ENCODE measurements around the gene KRT36. TPM values are rescaled to one million over a fixed set of nuclear protein-coding genes. Genes with fewer than 3 reads are reported as not detected.

KRT36 gene
- total RNA-seq, 1 donor from 2014 or later, result not detected

DNA sequence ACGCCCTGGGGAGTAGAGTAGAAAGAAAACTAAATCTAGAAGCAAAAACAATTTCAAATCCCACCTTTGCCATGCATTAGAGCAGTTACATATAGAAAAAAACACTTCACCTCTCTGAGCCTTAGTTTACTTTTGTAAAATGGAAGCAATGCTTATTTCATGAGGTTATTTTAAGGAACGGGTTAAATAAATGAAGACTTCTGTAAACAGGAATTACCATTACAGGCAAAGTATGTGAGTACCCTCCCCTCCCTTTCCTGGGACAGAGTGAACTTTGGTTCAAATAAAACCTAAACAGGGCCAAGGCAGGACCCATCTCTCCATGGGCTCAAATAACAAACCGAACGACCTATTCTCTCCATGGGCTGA is 33.5 kb upstream of the KRT36 start:
- no peak for ATAC-seq
- intact Hi-C loops (cut with DNase I), result no loop called here

DNA sequence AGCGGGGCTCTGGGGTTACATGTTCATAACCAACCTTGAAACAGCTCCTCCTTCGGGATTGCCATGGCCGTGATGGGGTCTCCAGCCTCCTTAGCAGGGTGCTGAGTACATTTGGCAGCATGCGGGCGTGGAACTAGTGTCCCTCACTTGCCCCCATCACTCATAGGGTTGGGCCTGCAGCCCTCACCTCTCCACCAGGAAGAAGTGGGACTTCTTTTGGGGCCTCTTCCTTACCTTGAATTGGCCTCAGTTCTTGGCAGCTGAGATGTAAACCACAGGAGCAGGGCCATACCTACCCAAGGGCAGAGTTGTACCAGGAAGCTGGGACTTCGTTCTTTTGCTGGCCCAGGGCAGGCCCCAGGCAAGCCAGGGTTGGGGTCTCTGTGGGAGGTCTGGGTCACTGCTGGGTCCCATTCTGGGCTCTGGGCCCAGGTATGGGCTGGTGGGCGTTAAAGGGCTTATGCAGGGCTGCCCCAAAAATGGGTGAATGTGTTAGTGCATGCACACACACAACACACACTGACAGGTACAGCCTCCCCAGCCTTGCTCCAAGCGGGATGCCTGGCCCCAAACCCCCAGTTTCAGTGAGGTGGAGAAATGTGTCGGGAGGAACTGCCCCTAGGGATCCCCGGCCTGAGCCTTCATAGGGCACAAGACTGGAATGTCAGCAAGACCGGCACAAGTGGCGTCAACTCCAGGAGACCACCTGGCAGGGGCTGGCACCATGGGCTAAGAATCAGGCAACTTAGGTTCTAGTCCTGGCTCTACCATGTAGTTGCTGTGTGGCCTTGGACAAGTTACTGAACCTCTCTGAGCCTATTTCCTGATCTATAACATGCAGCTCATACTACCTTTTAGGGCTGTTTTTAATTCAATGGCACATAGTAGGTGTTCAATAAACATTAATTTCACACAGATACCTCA is 32.9 kb upstream of the KRT36 start:
- no peak for ATAC-seq
- intact Hi-C loops (cut with DNase I), result no loop called here
- no peak for DNase-seq (ENCODE audit: missing footprints)

More for the DNA sequence above, 33.5 kb upstream of the KRT36 start:
- DNase-seq (ENCODE audit: missing footprints), result no peak

- intact Hi-C loops (cut with DNase I), result no loop called here
- DNase-seq (ENCODE audit: missing footprints) (no peak), ATAC-seq (no peak)
Measured at GRCh38 chr17:41521574-41522261, 32.0 kb upstream of the KRT36 start.

DNA sequence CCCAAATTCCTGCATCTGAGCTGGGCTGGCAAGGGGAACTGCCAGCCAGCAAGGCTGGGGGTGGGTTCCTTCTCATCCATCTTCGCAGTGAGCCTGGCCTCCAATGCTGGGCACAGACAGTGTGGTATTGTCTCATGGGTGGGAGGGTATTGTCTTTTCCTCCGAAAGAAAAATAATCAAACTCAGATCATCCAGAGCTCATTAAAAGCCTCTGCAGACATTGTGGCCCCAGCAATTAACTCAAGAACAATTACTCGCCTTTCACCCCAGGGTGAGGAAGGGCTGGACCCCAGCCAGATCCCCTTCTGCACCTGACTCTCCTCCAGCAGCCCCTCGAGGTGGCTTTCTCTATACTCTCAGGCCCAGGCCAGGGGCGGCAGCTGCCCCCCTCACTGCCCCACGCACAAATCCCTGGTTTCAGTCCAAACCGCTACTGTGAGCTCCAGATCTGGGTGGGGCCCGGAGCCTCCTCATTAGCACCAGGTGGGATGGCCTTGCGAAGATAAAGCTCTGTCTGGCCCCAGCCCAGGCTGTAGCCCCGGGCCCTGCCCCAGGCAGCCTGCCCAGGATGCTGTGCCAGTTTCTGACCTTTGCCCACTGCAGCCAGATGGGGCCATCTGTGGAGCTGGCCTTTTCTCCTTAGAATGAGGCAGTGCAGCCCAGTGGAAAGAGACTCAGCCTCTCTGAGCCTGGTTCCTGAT is 31.3 kb upstream of the KRT36 start:
- ATAC-seq (no peak), DNase-seq (ENCODE audit: missing footprints) (no peak)
- intact Hi-C loops (cut with DNase I), result no loop called here

DNA sequence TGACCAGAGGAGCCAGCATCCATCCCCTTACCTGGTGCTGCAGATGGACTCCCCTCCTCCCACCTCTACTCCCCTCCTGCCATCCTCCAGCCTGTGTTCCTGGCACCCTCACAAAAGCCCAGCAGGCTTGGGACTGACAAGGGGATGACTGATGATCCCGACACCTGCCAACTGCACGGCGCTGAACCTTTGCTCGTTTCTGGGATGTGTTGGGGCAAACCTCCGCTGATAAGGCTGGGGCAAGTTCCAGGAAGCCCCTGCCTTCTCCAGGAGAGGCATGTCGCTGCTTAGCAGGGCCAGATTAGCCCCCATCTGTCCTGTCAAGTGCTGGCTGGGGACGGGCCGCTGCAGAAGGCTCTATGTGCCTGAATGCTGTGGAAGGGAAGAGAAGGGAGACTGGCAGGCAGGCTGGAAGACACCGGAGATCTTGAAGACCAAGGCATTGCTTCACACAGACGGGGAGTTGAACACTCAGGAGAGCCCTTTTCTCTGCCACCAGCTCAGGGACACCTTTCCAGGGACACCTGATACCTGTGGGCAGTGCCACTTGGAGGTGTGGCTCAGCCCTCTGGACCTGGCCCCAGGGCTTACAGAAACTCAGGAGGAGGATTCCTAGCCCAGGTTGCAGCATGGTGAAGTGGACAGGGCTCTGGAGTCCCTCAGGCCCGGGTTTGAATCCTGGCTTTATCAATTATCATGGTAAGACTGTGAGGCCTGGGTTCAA is 30.0 kb upstream of the KRT36 start:
- DNase-seq (ENCODE audit: missing footprints), result no peak

GRCh38 chr17:41518789-41519449 is 29.2 kb upstream of the KRT36 start, which contains the start of gene KRT15:
Gene KRT15 (minus strand): TSS chr17:41518890. CDS start chr17:41518827, 63 bp downstream.
- intact Hi-C loops (cut with DNase I), result no loop called here
- DNase-seq (ENCODE audit: missing footprints) (no peak), ATAC-seq (no peak)

More for the DNA sequence above, 30.0 kb upstream of the KRT36 start:
- intact Hi-C loops (cut with DNase I), result no loop called here
- no peak for ATAC-seq

DNA sequence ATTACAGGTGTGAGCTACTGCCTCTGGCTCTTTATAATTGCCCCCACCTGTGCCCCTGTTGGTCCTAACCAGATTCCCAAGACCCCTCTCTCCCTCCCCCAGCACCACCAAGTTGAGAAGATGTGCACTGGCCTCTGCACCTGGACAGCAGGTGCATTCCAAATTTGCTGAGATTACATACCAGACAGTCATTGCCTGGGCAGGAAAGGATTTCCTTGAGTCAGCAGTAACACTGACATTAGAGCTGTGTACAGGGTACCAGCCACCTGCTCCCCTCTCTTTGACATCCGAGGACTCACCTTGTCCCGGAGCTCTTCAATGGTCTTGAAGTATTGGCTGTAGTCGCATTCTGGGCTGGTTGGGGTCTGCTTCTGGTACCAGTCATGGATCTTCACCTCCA is 28.3 kb upstream of the KRT36 start:
- no peak for ATAC-seq
- DNase-seq (ENCODE audit: missing footprints), result no peak
- intact Hi-C loops (cut with DNase I), result no loop called here

DNA sequence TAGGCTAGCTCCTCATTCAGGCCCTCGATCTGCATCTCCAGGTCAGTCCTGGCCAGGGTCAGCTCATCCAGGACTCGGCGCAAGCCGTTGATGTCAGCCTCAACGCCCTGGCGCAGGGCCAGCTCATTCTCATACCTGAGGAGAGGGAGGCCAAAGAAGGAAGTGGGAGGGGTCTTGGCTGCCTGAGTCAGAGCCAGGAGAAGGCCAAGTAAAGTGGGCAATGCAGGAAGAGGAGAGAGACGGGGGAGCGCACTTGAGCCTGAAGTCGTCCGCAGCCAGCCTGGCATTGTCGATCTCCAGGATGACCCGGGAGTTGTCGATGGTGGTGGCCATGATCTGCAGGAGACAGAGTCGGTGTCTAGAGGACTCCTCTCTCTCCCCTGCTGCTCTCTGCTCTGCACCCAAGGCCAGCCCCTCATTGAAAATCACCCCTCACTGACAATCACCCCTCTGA is 27.1 kb upstream of the KRT36 start:
- ATAC-seq (no peak), DNase-seq (ENCODE audit: missing footprints) (no peak)
- intact Hi-C loops (cut with DNase I), result no loop called here

DNA sequence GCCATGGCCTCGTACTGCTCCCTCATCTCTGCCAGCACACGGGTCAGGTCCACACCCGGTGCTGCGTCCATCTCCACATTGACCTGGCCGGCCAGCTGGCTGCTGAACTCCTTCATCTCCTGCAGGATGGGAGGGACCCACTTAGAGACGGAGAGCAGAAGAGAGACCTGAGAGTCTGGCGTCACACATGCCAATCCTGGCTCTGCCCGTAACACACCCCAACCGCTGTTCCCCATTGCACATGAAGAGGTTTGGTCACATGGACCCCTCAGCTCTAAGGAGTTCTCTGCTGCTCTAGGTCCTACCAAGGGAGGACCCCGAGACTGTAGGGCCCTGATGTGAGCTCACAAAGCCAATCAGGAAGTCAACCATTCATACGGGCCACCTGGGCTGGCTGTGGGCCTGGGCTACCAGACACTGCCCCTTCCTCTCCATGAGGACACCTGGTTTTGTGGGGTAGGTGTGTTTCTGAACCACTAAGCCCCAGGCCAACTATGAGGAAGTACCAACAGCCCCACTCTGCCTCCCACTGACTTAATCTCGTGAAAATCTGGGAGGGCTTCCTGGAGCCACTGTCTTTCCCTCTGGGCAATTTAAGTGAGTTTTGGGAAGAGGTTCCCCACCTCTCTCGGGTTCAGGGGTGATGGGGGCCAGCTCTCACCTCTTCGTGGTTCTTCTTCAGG is 26.6 kb upstream of the KRT36 start:
- ATAC-seq (no peak), DNase-seq (ENCODE audit: missing footprints) (no peak)
- intact Hi-C loops (cut with DNase I), result no loop called here

DNA sequence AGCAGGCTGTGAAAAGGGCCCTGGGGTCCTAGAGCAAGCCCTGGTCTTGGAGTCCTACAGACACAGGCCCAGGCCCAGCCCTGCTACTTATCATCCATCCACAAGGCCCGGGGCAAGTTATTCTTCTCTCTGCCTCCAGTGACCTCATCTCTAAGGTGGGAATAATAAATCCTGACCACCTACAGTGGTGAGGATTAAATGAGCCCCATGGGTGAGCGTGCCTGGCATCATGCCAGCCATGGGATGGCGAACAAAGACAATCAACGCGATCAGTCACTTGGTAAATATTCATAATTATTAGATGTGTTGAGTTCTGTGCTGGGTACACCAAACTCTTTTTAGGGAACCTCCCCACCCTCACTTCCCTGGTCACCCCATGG is 23.4 kb upstream of the KRT36 start:
- ATAC-seq (no peak), DNase-seq (ENCODE audit: missing footprints) (no peak)
- intact Hi-C loops (cut with DNase I), result no loop called here

DNA sequence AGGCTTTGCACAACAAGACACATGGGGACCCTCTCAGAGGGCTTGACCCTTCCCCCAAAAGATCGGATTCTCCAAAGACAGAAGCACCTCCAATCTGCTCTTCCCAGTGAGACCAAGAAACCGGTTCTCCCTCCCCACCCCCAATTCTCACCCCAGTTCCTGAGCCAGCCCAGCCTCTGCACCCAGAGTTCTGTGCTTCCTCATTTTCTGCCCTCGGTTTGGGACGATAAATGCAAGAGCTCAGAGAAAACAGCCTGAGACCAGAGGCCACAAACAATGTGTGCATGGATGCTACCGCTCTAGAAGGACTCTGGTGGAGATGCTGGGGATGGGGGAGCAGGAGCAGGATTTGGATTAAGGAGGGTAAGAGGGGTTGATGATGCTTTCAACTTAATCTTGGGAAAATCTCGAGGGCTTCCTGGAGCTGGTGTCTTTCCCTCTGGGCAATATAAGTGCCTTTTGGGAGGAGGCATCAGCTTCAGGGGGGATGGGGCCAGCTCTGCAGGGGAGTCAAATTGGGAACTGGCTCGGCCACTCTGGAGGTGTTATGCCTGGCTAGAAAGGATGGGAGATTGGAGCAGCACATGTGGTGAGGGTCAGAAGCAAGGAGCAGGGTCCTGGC is 22.9 kb upstream of the KRT36 start:
- DNase-seq (ENCODE audit: missing footprints), result no peak
- intact Hi-C loops (cut with DNase I), result no loop called here

GRCh38 chr17:41511716-41512115 is 22.0 kb upstream of the KRT36 start:
- no peak for ATAC-seq
- intact Hi-C loops (cut with DNase I), result no loop called here
- no peak for DNase-seq (ENCODE audit: missing footprints)

More for the DNA sequence above, 22.9 kb upstream of the KRT36 start:
- ATAC-seq, result no peak

GRCh38 chr17:41511116-41511515 is 21.4 kb upstream of the KRT36 start:
- intact Hi-C loops (cut with DNase I), result no loop called here
- DNase-seq (ENCODE audit: missing footprints), result no peak
- no peak for ATAC-seq

DNA sequence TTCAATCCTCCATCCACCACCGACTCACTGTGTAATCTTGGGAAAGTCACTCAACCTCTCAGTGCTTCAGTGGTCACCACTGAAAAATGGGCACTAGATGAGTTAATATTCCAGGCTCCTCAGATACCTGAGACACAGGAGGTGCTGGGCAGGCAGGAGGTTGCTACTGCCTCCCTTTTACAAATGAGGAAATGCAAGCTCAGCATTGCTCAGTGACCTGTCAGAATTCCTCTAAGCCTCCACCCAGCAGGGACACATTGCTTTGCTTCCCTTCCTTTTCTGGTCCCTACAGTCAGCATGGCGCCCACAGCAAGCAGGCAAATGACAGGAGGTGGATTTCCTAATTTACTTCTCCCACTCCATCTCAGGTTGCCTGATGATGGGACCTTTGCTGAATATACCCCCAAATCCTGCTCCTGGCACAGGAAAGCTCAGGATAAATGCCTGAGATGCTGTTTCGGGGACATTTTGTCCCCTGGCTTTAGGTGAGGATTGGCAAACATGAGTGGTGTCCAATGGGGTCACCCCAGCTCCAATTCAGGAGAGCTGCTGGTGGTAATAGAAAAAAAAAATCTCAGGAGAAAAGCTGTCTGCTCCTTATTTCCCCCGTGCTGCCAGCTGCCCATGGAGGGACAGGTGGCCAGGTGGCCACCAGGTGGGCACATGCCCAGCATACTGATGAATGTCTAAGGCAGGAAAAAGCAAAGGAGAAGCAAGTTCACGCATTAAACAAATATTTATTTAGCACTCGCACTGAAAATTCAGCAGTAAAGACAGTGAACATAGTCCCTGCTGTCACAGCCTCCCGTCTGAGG is 20.7 kb upstream of the KRT36 start:
- ATAC-seq, result no peak
- intact Hi-C loops (cut with DNase I), result no loop called here
- no peak for DNase-seq (ENCODE audit: missing footprints)

- DNase-seq (ENCODE audit: missing footprints) (no peak), ATAC-seq (no peak)
- intact Hi-C loops (cut with DNase I), result no loop called here
Measured at GRCh38 chr17:41507315-41507880, 17.7 kb upstream of the KRT36 start.

Measured in Right ventricle myocardium inferior (tissue), 1 donor.